ENCODE data around the gene YTHDC1. TPM values are rescaled to one million over a fixed set of nuclear protein-coding genes. Genes with fewer than 3 reads are reported as not detected.

The YTHDC1 gene
- total RNA-seq, 2 experiments from 2014 or later, result 88.7 to 90.3 TPM

DNA sequence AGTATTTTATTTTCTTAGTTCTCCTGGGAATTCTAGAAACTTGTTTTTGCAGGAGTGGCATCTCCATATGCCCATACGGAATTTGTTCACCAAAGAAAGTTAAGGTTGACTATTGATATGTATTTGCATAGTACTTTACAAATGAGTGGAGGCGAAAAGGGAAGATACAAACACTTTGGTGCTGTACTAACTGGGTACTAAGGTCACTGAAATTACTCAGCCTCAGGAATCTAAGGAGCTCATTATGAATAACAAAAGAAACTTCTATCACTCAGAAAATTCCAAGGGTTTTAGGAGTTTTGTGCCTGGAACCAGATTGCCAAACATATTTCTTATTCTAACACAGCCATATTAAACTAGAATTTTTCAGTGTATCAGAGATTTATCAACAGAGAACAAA lies 77.0 kb downstream of the YTHDC1 start:
- Mint-ChIP-seq H3K27ac (no peak overlapping the region), H3K9me3 (no peaks in the 10 kb centered on the region), H3K36me3 (ENCODE audit: low read depth) (no peaks in the 10 kb centered on the region), H3K27me3 (peaks cover 12% of the 10 kb centered on the region), H3K4me3 (no peak overlapping the region), H3K4me1 (peaks cover 3% of the 10 kb centered on the region)
- CTCF ChIA-PET, result interaction anchor here (1.6 to 1.8 kb wide), 2 partner anchors 10 to 17 kb away, joined by 5 read pairs; no protein-coding TSS in a partner anchor
- POLR2A ChIA-PET, result no interaction called here
- DNase-seq, result no peak

- ChIA-PET CTCF (interaction anchor here (0.7 to 1.8 kb wide), 5 partner anchors 9 to 103 kb away, joined by 3 to 5 read pairs (median 4); no protein-coding TSS in a partner anchor), POLR2A (no interaction called here)
- Mint-ChIP-seq H3K36me3 (ENCODE audit: low read depth) (no peaks in the 10 kb centered on the region), H3K4me3 (peak overlapping the region; percentile 16), H3K9me3 (no peaks in the 10 kb centered on the region), H3K27me3 (peaks cover 12% of the 10 kb centered on the region), H3K4me1 (peaks cover 7% of the 10 kb centered on the region), H3K27ac (no peak overlapping the region)
- DNase-seq, result no peak
Measured at GRCh38 chr4:68272380-68272779, 77.5 kb downstream of the YTHDC1 start.

- Mint-ChIP-seq H3K27me3 (peaks cover 12% of the 10 kb centered on the region), H3K27ac (no peak overlapping the region), H3K4me3 (peak overlapping the region; percentile 16), H3K4me1 (peaks cover 7% of the 10 kb centered on the region), H3K36me3 (ENCODE audit: low read depth) (no peaks in the 10 kb centered on the region), H3K9me3 (no peaks in the 10 kb centered on the region)
- no peak for DNase-seq
- CTCF ChIA-PET, result interaction anchor here (0.7 to 1.8 kb wide), 5 partner anchors 9 to 103 kb away, joined by 3 to 5 read pairs (median 4); no protein-coding TSS in a partner anchor
- POLR2A ChIA-PET, result no interaction called here
Measured at GRCh38 chr4:68271851-68272357, 78.0 kb downstream of the YTHDC1 start.

GRCh38 chr4:68267433-68267944 lies 82.4 kb downstream of the YTHDC1 start:
- Mint-ChIP-seq H3K4me1 (peaks cover 12% of the 10 kb centered on the region), H3K27ac (no peak overlapping the region), H3K4me3 (no peak overlapping the region), H3K36me3 (ENCODE audit: low read depth) (no peaks in the 10 kb centered on the region), H3K27me3 (peaks cover 2% of the 10 kb centered on the region), H3K9me3 (peaks cover 3% of the 10 kb centered on the region)
- ChIA-PET CTCF (no interaction called here), POLR2A (no interaction called here)
- no peak for DNase-seq

- CTCF ChIA-PET, result interaction anchor here (1.2 kb wide), 1 partner anchor 20 kb away, joined by 3 read pairs; no protein-coding TSS in a partner anchor
- no peak for DNase-seq
- no peak overlapping the region for H3K27ac Mint-ChIP-seq
- peaks cover 3% of the 10 kb centered on the region for H3K9me3 Mint-ChIP-seq
- H3K36me3 Mint-ChIP-seq (ENCODE audit: low read depth), result no peaks in the 10 kb centered on the region
- no peaks in the 10 kb centered on the region for H3K27me3 Mint-ChIP-seq
- H3K4me1 Mint-ChIP-seq, result peaks cover 9% of the 10 kb centered on the region
- POLR2A ChIA-PET, result no interaction called here
- no peak overlapping the region for H3K4me3 Mint-ChIP-seq
Measured at GRCh38 chr4:68264875-68265565, 84.9 kb downstream of the YTHDC1 start.

Other genes starting within 250 kb of the YTHDC1 start
- not detected for gene TMPRSS11F, start 220.2 kb downstream of the YTHDC1 start, total RNA-seq
- not detected for gene TMPRSS11B, start 104.4 kb downstream of the YTHDC1 start, total RNA-seq
- not detected for gene TMPRSS11E, start 97.4 kb upstream of the YTHDC1 start, total RNA-seq
- gene UGT2B17, start 226.2 kb upstream of the YTHDC1 start, total RNA-seq, result not detected